GM10266 (cell line): ENCODE data around the gene GAS2L2.

Experiments
- DNase-seq: peaks from one replicate; pipeline ENCODE4 v3.0.0; 2012; ENCODE audit errors: extremely low spot score
- CTCF ChIP-seq: IDR thresholded peaks from 2 replicates; pipeline ENCODE4 v1.5.1; 2012; ENCODE audit warnings: mild to moderate bottlenecking, low read depth; ENCODE audit not compliant: control insufficient read depth, insufficient read depth; ENCODE audit errors: missing control alignments

The GAS2L2 gene

GRCh38 chr17:35750526-35751395, 2.3 kb downstream of the GAS2L2 start:
- no peak for TF ChIP-seq CTCF
- no peak for DNase-seq

- DNase-seq: no peak
Measured at GRCh38 chr17:35749560-35750412, 3.3 kb downstream of the GAS2L2 start.

GRCh38 chr17:35748979-35749378, 4.1 kb downstream of the GAS2L2 start:
- TF ChIP-seq CTCF: no peak
- no peak for DNase-seq

More at GRCh38 chr17:35749560-35750412, 3.3 kb downstream of the GAS2L2 start:
- no peak for TF ChIP-seq CTCF

- no peak for TF ChIP-seq CTCF
- DNase-seq: no peak
Measured at GRCh38 chr17:35748341-35748841, 4.6 kb downstream of the GAS2L2 start.

- TF ChIP-seq CTCF: peak; percentile 93
- DNase-seq: peak; percentile 90
Measured at GRCh38 chr17:35747540-35748017, 5.5 kb downstream of the GAS2L2 start.

GRCh38 chr17:35745749-35746320, 7.2 kb downstream of the GAS2L2 start:
- no peak for TF ChIP-seq CTCF
- DNase-seq: no peak
